HepG2 (cell line): Measurements from ENCODE around the gene RPS19BP1. TPM values are rescaled to one million over a fixed set of nuclear protein-coding genes. Genes with fewer than 3 reads are reported as not detected.

Experiments
- ATAC-seq: fragments of 200-7000 bp; cut with Tn5 transposase; 3 replicates; pipeline ENCODE4 v1.9.1; 2020; ENCODE audit warnings: mild to moderate bottlenecking, moderate library complexity
- BruUV-seq: library from RNA; stranded (reverse); fragments of 400-500 nt; replicated peaks from 2 replicates; lab custom pipeline; 2021; lab: Mats Ljungman, UMichigan
- CTCF ChIA-PET: fragments of 300-600 bp; formaldehyde crosslinking; extraction: SDS; loops from one replicate; lab custom pipeline; 2021; ENCODE audit warnings: low total read pairs, inconsistent platforms, low intra/inter-chr PET ratio; lab: Yijun Ruan, JAX
- POLR2A ChIA-PET: fragments of 350-600 bp; sonication (Branson Sonifier 250); formaldehyde crosslinking; loops from one replicate; lab custom pipeline; 2020; ENCODE audit warnings: antibody characterized with exemption, inconsistent platforms; lab: Yijun Ruan, JAX
- DNase-seq: peaks from one replicate; pipeline ENCODE4 v3.0.0-alpha.2; 2015; ENCODE audit warnings: low spot score
- FAIRE-seq: peaks from 3 replicates; lab custom pipeline; 2011; peaks lifted over from hg19 to GRCh38; lab: Jason Lieb, UNC
- H2AFZ ChIP-seq: one replicate; pipeline ENCODE4 v1.6.1; 2011; ENCODE audit warnings: low read length, inconsistent platforms
- H3K27ac ChIP-seq: fragments of 300-600 bp; 3 replicates; pipeline ENCODE4 v1.8.0; 2011; ENCODE audit warnings: mixed run types, mild to moderate bottlenecking, mixed read lengths, low read length, inconsistent platforms; ENCODE audit not compliant: insufficient read depth; ENCODE audit errors: extremely low read length
- H3K27me3 ChIP-seq, 2 experiments: fragments of 200-600 bp in 1 of 2; 2 replicates in 1 of 2; 3 replicates in 1 of 2; pipeline versions ENCODE4 v1.6.0 to v1.8.0; 2011; ENCODE audit warnings: low read length in 2 of 2, mild to moderate bottlenecking in 2 of 2, moderate library complexity in 2 of 2, inconsistent platforms in 1 of 2; ENCODE audit not compliant: insufficient read depth in 2 of 2, control insufficient read depth in 1 of 2
- H3K36me3 ChIP-seq, 2 experiments: fragments of 200-600 bp in 1 of 2; replicated peaks in 1 of 2; 2 replicates in 1 of 2; 3 replicates in 1 of 2; pipeline versions ENCODE4 v1.5.1 to v1.8.0; 2011; ENCODE audit warnings: low read length in 2 of 2, inconsistent platforms in 1 of 2; ENCODE audit not compliant: insufficient read depth in 2 of 2, control insufficient read depth in 1 of 2
- H3K4me1 ChIP-seq: 2 replicates; pipeline ENCODE4 v1.5.1; 2012; ENCODE audit warnings: low read length, inconsistent platforms; ENCODE audit not compliant: insufficient read depth
- H3K4me2 ChIP-seq: 2 replicates; pipeline ENCODE4 v1.6.0; 2011; ENCODE audit warnings: low read depth, low read length, inconsistent platforms
- H3K4me3 ChIP-seq, 3 experiments: fragments of 200-600 bp in 1 of 3; sonication (generic), shearing (Covaris generic) in 1 of 3; replicated peaks in 1 of 3; 2 replicates each; pipeline ENCODE4 v1.5.1; 2011 to 2016; ENCODE audit warnings: low read length in 3 of 3, inconsistent platforms in 2 of 3, low read depth in 2 of 3, mild to moderate bottlenecking in 2 of 3, control low read depth in 1 of 3, mixed read lengths in 1 of 3; ENCODE audit not compliant: insufficient read depth in 1 of 3
- H3K79me2 ChIP-seq: one replicate; pipeline ENCODE4 v1.6.1; 2011; ENCODE audit warnings: low read length, inconsistent platforms; ENCODE audit not compliant: insufficient read depth
- H3K9ac ChIP-seq: 2 replicates; pipeline ENCODE4 v1.6.0; 2011; ENCODE audit warnings: mild to moderate bottlenecking, low read depth, low read length, inconsistent platforms; ENCODE audit not compliant: insufficient read depth
- H3K9me3 ChIP-seq: 2 replicates; pipeline ENCODE4 v1.5.1; 2012; ENCODE audit warnings: mild to moderate bottlenecking, low read length
- H4K20me1 ChIP-seq: 2 replicates; pipeline ENCODE4 v1.6.0; 2011; ENCODE audit warnings: inconsistent platforms, mild to moderate bottlenecking, low read length, moderate library complexity; ENCODE audit not compliant: insufficient read depth
- HNRNPK ChIP-seq: fragments of 200-400 bp; formaldehyde crosslinking; IDR thresholded peaks from 2 replicates; pipeline ENCODE4 v1.6.1; 2018; ENCODE audit warnings: low read length, low read depth, moderate library complexity, mild to moderate bottlenecking; ENCODE audit not compliant: poor library complexity, severe bottlenecking
- JUND ChIP-seq: sonication (generic); formaldehyde crosslinking; IDR thresholded peaks from 2 replicates; pipeline ENCODE4 v1.8.0; 2022; ENCODE audit warnings: mild to moderate bottlenecking, missing genetic modification reagents
- MXI1 ChIP-seq: IDR thresholded peaks from 3 replicates; pipeline ENCODE4 v1.6.1; 2012; ENCODE audit warnings: low read depth, low read length, inconsistent platforms, borderline replicate concordance
- NCOR1 ChIP-seq: fragments of 200-600 bp; sonication (generic); IDR thresholded peaks from 2 replicates; pipeline ENCODE4 v1.7.0; 2017; ENCODE audit warnings: antibody characterized with exemption, low read length, borderline replicate concordance
- REPIN1 ChIP-seq: sonication (generic); formaldehyde crosslinking; IDR thresholded peaks from 2 replicates; pipeline ENCODE4 v1.8.0; 2022; ENCODE audit warnings: missing genetic modification reagents, low read depth, mild to moderate bottlenecking, borderline replicate concordance
- SP140L ChIP-seq: sonication (generic); formaldehyde crosslinking; IDR thresholded peaks from 2 replicates; pipeline ENCODE4 v1.4.0; 2020; ENCODE audit warnings: missing genetic modification reagents, borderline replicate concordance
- ZNF264 ChIP-seq: sonication (generic); formaldehyde crosslinking; IDR thresholded peaks from 2 replicates; pipeline ENCODE4 v1.4.0; 2020; ENCODE audit warnings: missing genetic modification reagents
- ZNF331 ChIP-seq: sonication (generic); formaldehyde crosslinking; IDR thresholded peaks from 2 replicates; pipeline ENCODE4 v1.4.0; 2020; ENCODE audit warnings: missing genetic modification reagents
- ZNF383 ChIP-seq: sonication (generic); formaldehyde crosslinking; IDR thresholded peaks from 2 replicates; pipeline ENCODE4 v1.4.0; 2020; ENCODE audit warnings: missing genetic modification reagents, mild to moderate bottlenecking, borderline replicate concordance
- WGBS: methylation state at CpG from one replicate; pipeline ENCODE4 v1.1.6; 2017; ENCODE audit warnings: low lambda C conversion rate; 5-methylcytosine and 5-hydroxymethylcytosine counted together
- in situ Hi-C: cut with HindIII; loops from 2 replicates; pipeline ENCODE4 v1.10.0; 2017; ENCODE audit warnings: low pct_unique_long_range_greater_than_20kb; ENCODE audit not compliant: extremely low pct_ligation_motif_present
- intact Hi-C: fragments of 100-400 bp; cut with micrococcal nuclease; formaldehyde crosslinking; loops from one replicate; pipeline ENCODE4 v1.10.0; 2022; ENCODE audit not compliant: unreplicated experiment
- polyA plus RNA-seq, 8 experiments: library from polyadenylated mRNA; depleted of rRNA in 3 of 8; stranded (reverse) in 7 of 8; unstranded in 1 of 8; fragments of >200 nt; fragmentation: Illumina TruSeq in 4 of 8; extraction: Trizol in 4 of 8; gene quantifications; 2 replicates each; pipeline versions ENCODE4 v1.2.1 to v1.2.3, GENCODE V29; 2011 to 2016; ENCODE audit warnings: low read depth in 4 of 8, missing spikeins in 1 of 8, mixed read lengths in 1 of 8; ENCODE audit not compliant: insufficient read depth in 1 of 8
- total RNA-seq, 5 experiments: library from RNA; depleted of rRNA; stranded (reverse); fragments of >200 nt; fragmentation: Illumina TruSeq; extraction: Trizol; gene quantifications; 2 replicates each; pipeline ENCODE4 v1.2.3, GENCODE V29; 2016; ENCODE audit warnings: low read depth in 1 of 5
- TF ChIP-seq, protein P1 (sequence below): sonication (generic); formaldehyde crosslinking; IDR thresholded peaks from 2 replicates; pipeline ENCODE4 v1.4.0; 2020; ENCODE audit warnings: missing genetic modification reagents, borderline replicate concordance
- TF ChIP-seq, protein P2 (sequence below): sonication (generic); formaldehyde crosslinking; IDR thresholded peaks from 2 replicates; pipeline ENCODE4 v1.5.0; 2020; ENCODE audit warnings: mild to moderate bottlenecking, missing genetic modification reagents
- TF ChIP-seq, protein P3 (sequence below): sonication (generic); formaldehyde crosslinking; IDR thresholded peaks from 2 replicates; pipeline ENCODE4 v1.4.0; 2020; ENCODE audit warnings: missing genetic modification reagents, mild to moderate bottlenecking, borderline replicate concordance

Gene RPS19BP1
- total and polyA plus RNA-seq, 2 of the 13 experiments (the other 11 are each of a cell fraction or from before 2014, with no cell fraction given): 44.3 to 81.3 TPM

DNA sequence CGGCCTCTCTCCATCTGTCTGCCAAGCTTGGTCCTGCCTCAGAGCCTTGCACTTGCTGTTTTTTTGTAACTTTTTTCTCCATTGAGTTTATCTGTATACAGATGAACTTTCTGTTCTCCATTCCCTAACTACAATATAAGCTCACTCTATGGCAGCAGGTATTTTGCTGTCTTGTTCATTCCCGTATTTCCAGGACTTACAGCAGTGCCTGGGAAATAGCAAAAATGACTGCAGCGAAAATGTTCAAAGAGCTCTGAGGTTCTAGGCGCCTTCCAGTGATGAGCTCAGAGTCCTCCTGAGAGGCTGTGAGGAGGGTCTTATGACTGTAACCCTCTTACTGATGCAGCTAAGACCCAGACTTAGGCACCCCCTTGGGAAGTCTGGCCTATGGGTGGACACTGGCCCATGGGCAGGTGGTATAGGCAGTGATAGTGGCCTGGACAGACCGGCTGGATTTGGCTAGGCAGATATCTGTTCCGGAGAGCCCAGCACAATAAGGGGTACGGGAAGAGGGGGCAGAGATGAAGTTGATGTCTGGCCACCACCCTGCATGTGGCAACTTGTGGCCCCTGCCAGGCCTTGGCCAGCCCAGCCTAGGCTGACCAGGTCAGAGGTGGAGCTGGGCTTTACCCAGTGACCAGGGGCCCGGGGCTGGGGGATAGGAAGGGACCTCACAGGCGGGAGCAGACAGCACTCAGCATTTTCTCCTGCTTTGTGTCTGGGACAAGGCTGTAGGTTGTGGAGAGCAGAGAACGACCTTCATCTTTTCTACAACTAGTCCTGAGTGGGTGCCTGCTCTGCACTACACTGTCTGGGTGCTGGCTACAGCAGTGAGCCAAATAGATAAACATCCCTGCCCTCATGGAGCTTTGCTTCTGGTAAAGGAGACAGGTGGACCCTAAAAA is 7.5 kb downstream of the RPS19BP1 start (continued):
- TF ChIP-seq, protein P1, sequence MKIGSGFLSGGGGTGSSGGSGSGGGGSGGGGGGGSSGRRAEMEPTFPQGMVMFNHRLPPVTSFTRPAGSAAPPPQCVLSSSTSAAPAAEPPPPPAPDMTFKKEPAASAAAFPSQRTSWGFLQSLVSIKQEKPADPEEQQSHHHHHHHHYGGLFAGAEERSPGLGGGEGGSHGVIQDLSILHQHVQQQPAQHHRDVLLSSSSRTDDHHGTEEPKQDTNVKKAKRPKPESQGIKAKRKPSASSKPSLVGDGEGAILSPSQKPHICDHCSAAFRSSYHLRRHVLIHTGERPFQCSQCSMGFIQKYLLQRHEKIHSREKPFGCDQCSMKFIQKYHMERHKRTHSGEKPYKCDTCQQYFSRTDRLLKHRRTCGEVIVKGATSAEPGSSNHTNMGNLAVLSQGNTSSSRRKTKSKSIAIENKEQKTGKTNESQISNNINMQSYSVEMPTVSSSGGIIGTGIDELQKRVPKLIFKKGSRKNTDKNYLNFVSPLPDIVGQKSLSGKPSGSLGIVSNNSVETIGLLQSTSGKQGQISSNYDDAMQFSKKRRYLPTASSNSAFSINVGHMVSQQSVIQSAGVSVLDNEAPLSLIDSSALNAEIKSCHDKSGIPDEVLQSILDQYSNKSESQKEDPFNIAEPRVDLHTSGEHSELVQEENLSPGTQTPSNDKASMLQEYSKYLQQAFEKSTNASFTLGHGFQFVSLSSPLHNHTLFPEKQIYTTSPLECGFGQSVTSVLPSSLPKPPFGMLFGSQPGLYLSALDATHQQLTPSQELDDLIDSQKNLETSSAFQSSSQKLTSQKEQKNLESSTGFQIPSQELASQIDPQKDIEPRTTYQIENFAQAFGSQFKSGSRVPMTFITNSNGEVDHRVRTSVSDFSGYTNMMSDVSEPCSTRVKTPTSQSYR (CRISPR knock-in tag): no peak

DNA sequence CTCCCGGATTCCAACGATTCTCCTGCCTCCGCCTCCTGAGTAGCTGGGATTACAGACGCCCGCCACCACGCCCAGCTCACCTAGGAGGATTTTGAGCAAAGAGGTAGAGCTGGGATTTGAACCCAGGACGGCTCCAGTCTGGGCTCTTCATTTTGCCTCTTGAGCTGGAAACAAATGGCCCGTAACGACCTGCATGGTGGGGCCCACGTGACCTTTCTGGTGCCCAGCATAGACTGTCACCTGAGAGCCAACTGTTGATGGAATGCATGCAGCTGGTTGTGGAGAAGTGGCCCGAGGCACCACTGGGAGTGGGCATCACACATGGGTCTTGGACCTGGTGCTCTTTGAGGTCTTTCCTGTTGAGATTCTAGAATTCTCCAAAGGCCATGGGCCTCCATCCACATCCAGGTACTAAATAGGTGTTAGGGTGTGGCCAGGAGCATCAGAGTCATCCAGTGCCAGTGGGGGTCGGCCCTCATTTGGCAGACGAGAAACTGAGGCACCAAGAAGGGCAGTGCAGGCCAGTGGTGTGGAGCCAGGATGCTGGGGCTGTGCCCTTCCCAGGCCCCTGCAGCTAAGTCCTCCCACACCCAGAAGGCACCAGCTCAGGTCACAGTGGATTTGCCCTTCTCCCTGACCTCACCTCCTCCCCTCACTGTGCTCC is 8.3 kb downstream of the RPS19BP1 start:
- Histone ChIP-seq H3K79me2 (peaks cover 32% of the 10 kb centered on the region), H4K20me1 (peaks cover 67% of the 10 kb centered on the region), H3K4me1 (peaks cover 69% of the 10 kb centered on the region), H3K36me3 (peaks cover 14 to 31% of the 10 kb centered on the region in 2 experiments; a peak in 4 of 5 replicates), H3K9ac (no peak overlapping the region), H3K9me3 (no peaks in the 10 kb centered on the region), H3K4me2 (no peak overlapping the region), H3K4me3 (no peak overlapping the region), H3K27ac (peak overlapping the region; percentile 16), H2AFZ (no peak overlapping the region), H3K27me3 (no peaks in the 10 kb centered on the region; a peak in 1 of 5 replicates)
- POLR2A ChIA-PET: interaction anchor here (0.6 to 11.2 kb wide), 10 partner anchors 8 to 520 kb away, joined by 3 to 167 read pairs (median 4); partner anchors contain the start of genes MIEF1 and RPS19BP1
- WGBS: 95% methylated on average over 12 of the region's 13 CpGs
- DNase-seq (no peak), FAIRE-seq (no peak), ATAC-seq (peak; percentile 1; the same call in 1 of the 3 replicates)
- intact Hi-C loops: no loop called here
- CTCF ChIA-PET: no interaction called here
- BruUV-seq: no TSS peak
- in situ Hi-C loops: no loop called here
- TF ChIP-seq MXI1 (no peak), NCOR1 (no peak), SP140L (no peak), HNRNPK (no peak), ZNF331 (CRISPR knock-in tag) (no peak), ZNF264 (CRISPR knock-in tag) (no peak), JUND (no peak), ZNF383 (CRISPR knock-in tag) (no peak), REPIN1 (CRISPR knock-in tag) (no peak)
- TF ChIP-seq, protein P2, sequence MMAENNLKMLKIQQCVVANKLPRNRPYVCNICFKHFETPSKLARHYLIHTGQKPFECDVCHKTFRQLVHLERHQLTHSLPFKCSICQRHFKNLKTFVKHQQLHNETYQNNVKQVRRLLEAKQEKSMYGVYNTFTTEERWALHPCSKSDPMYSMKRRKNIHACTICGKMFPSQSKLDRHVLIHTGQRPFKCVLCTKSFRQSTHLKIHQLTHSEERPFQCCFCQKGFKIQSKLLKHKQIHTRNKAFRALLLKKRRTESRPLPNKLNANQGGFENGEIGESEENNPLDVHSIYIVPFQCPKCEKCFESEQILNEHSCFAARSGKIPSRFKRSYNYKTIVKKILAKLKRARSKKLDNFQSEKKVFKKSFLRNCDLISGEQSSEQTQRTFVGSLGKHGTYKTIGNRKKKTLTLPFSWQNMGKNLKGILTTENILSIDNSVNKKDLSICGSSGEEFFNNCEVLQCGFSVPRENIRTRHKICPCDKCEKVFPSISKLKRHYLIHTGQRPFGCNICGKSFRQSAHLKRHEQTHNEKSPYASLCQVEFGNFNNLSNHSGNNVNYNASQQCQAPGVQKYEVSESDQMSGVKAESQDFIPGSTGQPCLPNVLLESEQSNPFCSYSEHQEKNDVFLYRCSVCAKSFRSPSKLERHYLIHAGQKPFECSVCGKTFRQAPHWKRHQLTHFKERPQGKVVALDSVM (CRISPR knock-in tag): no peak
- TF ChIP-seq, protein P3, sequence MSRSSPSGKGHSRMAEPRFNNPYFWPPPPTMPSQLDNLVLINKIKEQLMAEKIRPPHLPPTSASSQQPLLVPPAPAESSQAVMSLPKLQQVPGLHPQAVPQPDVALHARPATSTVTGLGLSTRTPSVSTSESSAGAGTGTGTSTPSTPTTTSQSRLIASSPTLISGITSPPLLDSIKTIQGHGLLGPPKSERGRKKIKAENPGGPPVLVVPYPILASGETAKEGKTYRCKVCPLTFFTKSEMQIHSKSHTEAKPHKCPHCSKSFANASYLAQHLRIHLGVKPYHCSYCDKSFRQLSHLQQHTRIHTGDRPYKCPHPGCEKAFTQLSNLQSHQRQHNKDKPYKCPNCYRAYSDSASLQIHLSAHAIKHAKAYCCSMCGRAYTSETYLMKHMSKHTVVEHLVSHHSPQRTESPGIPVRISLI (CRISPR knock-in tag): no peak
